Neuronal stem cell (in vitro differentiated cells): ENCODE measurements around the gene PHEX.

ENCODE experiments used
- DNase-seq: peaks from one replicate; pipeline ENCODE4 v3.0.0-alpha.2; 2013; ENCODE audit warnings: low spot score
- H2AFZ ChIP-seq: one replicate; pipeline ENCODE4 v1.6.1; 2013; ENCODE audit warnings: mild to moderate bottlenecking, low read length, inconsistent platforms
- H2AK5ac ChIP-seq: 2 replicates; pipeline ENCODE4 v1.6.1; 2013; ENCODE audit warnings: low read depth, mild to moderate bottlenecking, inconsistent platforms, low read length, moderate library complexity, mixed read lengths
- H2BK120ac ChIP-seq: 2 replicates; pipeline ENCODE4 v1.6.1; 2013; ENCODE audit warnings: low read depth, mild to moderate bottlenecking, inconsistent platforms, low read length, moderate library complexity, mixed read lengths
- H2BK12ac ChIP-seq: one replicate; pipeline ENCODE4 v1.6.1; 2013; ENCODE audit warnings: low read length, inconsistent platforms
- H2BK15ac ChIP-seq: 2 replicates; pipeline ENCODE4 v1.6.1; 2013; ENCODE audit warnings: mild to moderate bottlenecking, low read length, inconsistent platforms, mixed read lengths
- H2BK5ac ChIP-seq: one replicate; pipeline ENCODE4 v1.6.1; 2013; ENCODE audit warnings: inconsistent platforms, mild to moderate bottlenecking, low read length, moderate library complexity
- H3K14ac ChIP-seq: one replicate; pipeline ENCODE4 v1.6.1; 2013; ENCODE audit warnings: low read length, inconsistent platforms
- H3K18ac ChIP-seq: 2 replicates; pipeline ENCODE4 v1.6.1; 2013; ENCODE audit warnings: low read length, inconsistent platforms
- H3K23ac ChIP-seq: 2 replicates; pipeline ENCODE4 v1.6.1; 2013; ENCODE audit warnings: low read depth, mild to moderate bottlenecking, mixed read lengths, low read length, inconsistent platforms; ENCODE audit not compliant: poor library complexity
- H3K27ac ChIP-seq: replicated peaks from 3 replicates; pipeline ENCODE4 v1.5.1; 2013; ENCODE audit warnings: low read length, inconsistent platforms
- H3K27me3 ChIP-seq, 3 experiments: 2 replicates each; pipeline ENCODE4 v1.6.1; 2013; ENCODE audit warnings: low read length in 3 of 3, mild to moderate bottlenecking in 2 of 3, inconsistent platforms in 1 of 3, low read depth in 1 of 3, mixed read lengths in 1 of 3, moderate library complexity in 1 of 3; ENCODE audit not compliant: control insufficient read depth in 3 of 3, insufficient read depth in 3 of 3
- H3K36me3 ChIP-seq, 2 donors: replicated peaks in 1 of 2; 2 replicates each; pipeline ENCODE4 v1.6.1; 2013; ENCODE audit warnings: low read length in 2 of 2; ENCODE audit not compliant: control insufficient read depth in 2 of 2, insufficient read depth in 2 of 2
- H3K4ac ChIP-seq: 2 replicates; pipeline ENCODE4 v1.6.1; 2013; ENCODE audit warnings: inconsistent platforms, mild to moderate bottlenecking, low read length, moderate library complexity
- H3K4me1 ChIP-seq, 2 donors: 1 replicate in 1 of 2; 2 replicates in 1 of 2; pipeline ENCODE4 v1.6.1; 2013; ENCODE audit warnings: low read length in 2 of 2, low read depth in 1 of 2; ENCODE audit not compliant: control insufficient read depth in 2 of 2, insufficient read depth in 1 of 2
- H3K4me2 ChIP-seq: one replicate; pipeline ENCODE4 v1.6.1; 2013; ENCODE audit warnings: mild to moderate bottlenecking, low read length, inconsistent platforms; ENCODE audit not compliant: insufficient read depth, poor library complexity, severe bottlenecking
- H3K4me3 ChIP-seq, 2 donors: 2 replicates each; pipeline ENCODE4 v1.5.1; 2013; ENCODE audit warnings: low read length in 2 of 2, mild to moderate bottlenecking in 2 of 2, inconsistent platforms in 1 of 2, moderate library complexity in 1 of 2
- H3K79me1 ChIP-seq: one replicate; pipeline ENCODE4 v1.6.1; 2013; ENCODE audit warnings: low read depth, mild to moderate bottlenecking, inconsistent platforms, low read length, moderate library complexity
- H3K9ac ChIP-seq: one replicate; pipeline ENCODE4 v1.6.1; 2013; ENCODE audit warnings: mild to moderate bottlenecking, low read depth, low read length, inconsistent platforms; ENCODE audit not compliant: poor library complexity
- H3K9me3 ChIP-seq, 2 donors: replicated peaks in 1 of 2; 2 replicates each; pipeline versions ENCODE3 to v1.6.1; 2013; ENCODE audit warnings: low read length in 2 of 2, mild to moderate bottlenecking in 2 of 2, inconsistent platforms in 1 of 2, low read depth in 1 of 2, mixed read lengths in 1 of 2, moderate library complexity in 1 of 2; ENCODE audit not compliant: control insufficient read depth in 2 of 2, insufficient read depth in 1 of 2
- H4K8ac ChIP-seq: one replicate; pipeline ENCODE4 v1.6.1; 2013; ENCODE audit warnings: low read depth, mild to moderate bottlenecking, inconsistent platforms, low read length, moderate library complexity
- H4K91ac ChIP-seq: one replicate; pipeline ENCODE4 v1.6.1; 2013; ENCODE audit warnings: low read length, low read depth, mild to moderate bottlenecking, inconsistent platforms; ENCODE audit not compliant: poor library complexity
- WGBS, 2 donors: extraction: QIAGEN DNeasy Blood & Tissue Kit; methylation state at CpG; one replicate each; pipeline ENCODE4 v1.1.7; 2013; ENCODE audit warnings: missing lambda C conversion rate in 2 of 2, mixed read lengths in 1 of 2; ENCODE audit not compliant: insufficient read length in 2 of 2, insufficient replicate concordance in 1 of 2; ENCODE audit errors: extremely low coverage in 2 of 2; 5-methylcytosine and 5-hydroxymethylcytosine counted together

PHEX gene

DNA sequence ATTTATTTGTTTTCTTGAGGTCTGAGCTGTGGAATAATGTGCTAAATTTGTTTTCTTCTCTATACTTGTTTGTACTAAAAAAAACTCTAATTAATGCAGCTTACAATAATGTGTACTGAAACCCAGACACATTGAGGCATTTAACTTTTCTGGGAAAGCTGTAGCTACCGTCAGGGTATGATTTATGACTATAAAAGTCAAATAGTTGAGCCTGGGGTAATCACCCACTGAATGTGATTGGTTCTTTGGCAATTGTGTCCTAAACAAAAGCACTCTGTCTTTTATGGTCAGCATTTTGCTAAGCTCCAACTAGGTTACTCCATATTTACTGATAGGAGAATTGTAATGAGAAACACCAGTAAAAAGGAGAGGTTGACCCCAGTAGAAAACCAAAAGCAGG lies 174.7 kb downstream of the PHEX start:
- Histone ChIP-seq H3K27me3 (no peaks in the 10 kb centered on the region), H2BK5ac (no peak overlapping the region), H3K9ac (no peak overlapping the region), H3K36me3 (no peaks in the 10 kb centered on the region), H3K14ac (no peak overlapping the region), H4K8ac (no peak overlapping the region), H3K79me1 (no peaks in the 10 kb centered on the region), H2AFZ (no peak overlapping the region), H2BK15ac (no peak overlapping the region), H3K23ac (no peak overlapping the region), H4K91ac (no peak overlapping the region), H3K9me3 (no peaks in the 10 kb centered on the region), H3K4ac (no peak overlapping the region), H3K4me2 (no peak overlapping the region), H2AK5ac (no peak overlapping the region), H2BK12ac (no peak overlapping the region), H3K4me3 (no peak overlapping the region), H3K27ac (no peak overlapping the region), H2BK120ac (no peak overlapping the region), H3K18ac (no peak overlapping the region), H3K4me1 (no peaks in the 10 kb centered on the region)
- DNase-seq: no peak
- WGBS, 2 donors: no CpG with 5 or more reads among the region's 1 CpG

DNA sequence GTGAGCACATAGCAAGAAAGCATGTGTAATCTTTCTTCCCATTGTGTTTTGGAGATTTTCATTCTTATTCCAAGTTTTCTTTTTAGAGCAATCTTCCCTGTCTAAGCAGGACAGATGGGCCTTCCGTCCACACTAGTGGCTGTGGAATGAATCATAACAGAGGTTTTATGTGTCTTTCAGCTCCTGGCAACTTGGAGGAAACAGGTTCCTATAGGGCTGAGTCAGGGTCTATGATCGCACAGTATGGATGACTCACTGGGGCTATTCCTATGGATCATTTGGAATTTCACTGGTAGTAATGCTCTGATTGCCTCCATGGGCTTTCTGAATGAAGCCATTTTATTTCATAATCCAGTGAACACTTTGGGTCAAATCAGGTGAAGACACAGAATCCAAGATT lies 188.8 kb downstream of the PHEX start:
- no peak overlapping the region for H2AFZ ChIP-seq
- DNase-seq: no peak
- no peak overlapping the region for H3K23ac ChIP-seq
- H3K9ac ChIP-seq: no peak overlapping the region
- no peak overlapping the region for H4K8ac ChIP-seq
- H3K27me3 ChIP-seq: no peaks in the 10 kb centered on the region
- no peak overlapping the region for H3K14ac ChIP-seq
- H3K4me1 ChIP-seq: no peaks in the 10 kb centered on the region
- H2BK12ac ChIP-seq: no peak overlapping the region
- no CpG with 5 or more reads among the region's 2 CpGs for WGBS, 2 donors
- H4K91ac ChIP-seq: no peak overlapping the region
- no peak overlapping the region for H2BK5ac ChIP-seq
- H3K79me1 ChIP-seq: no peaks in the 10 kb centered on the region
- H3K4me2 ChIP-seq: no peak overlapping the region
- H2BK120ac ChIP-seq: no peak overlapping the region
- H3K36me3 ChIP-seq: no peaks in the 10 kb centered on the region
- H3K18ac ChIP-seq: no peak overlapping the region
- no peaks in the 10 kb centered on the region for H3K9me3 ChIP-seq
- no peak overlapping the region for H3K27ac ChIP-seq
- H2BK15ac ChIP-seq: no peak overlapping the region
- H2AK5ac ChIP-seq: no peak overlapping the region
- no peak overlapping the region for H3K4ac ChIP-seq
- no peak overlapping the region for H3K4me3 ChIP-seq

DNA sequence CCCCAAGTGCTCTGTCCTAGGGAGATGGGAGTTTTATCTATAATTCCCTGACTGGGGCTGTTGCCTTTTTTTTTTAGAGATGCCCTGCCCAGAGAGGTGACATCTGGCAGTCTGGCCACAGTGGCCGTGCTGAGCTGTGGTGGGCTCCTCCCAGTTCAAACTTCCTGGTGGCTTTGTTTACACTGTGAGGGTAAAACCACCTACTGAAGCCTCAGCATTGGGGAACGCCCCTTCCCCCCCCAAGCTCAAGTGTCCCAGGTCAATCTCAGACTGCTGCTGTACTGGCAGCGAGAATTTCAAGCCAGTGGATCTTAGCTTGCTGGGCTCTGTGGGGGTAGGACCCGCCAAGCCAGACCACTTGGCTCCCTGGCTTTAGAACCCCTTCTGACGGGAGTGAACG lies 202.3 kb downstream of the PHEX start:
- Histone ChIP-seq H3K9ac (no peak overlapping the region), H3K4me3 (no peak overlapping the region), H2AK5ac (no peak overlapping the region), H3K14ac (no peak overlapping the region), H3K18ac (no peak overlapping the region), H2BK120ac (no peak overlapping the region), H3K27ac (no peak overlapping the region), H2BK5ac (no peak overlapping the region), H3K27me3 (no peaks in the 10 kb centered on the region), H3K36me3 (no peaks in the 10 kb centered on the region), H3K9me3 (no peaks in the 10 kb centered on the region), H2AFZ (no peak overlapping the region), H2BK15ac (no peak overlapping the region), H3K23ac (no peak overlapping the region), H2BK12ac (no peak overlapping the region), H3K4ac (no peak overlapping the region), H4K91ac (no peak overlapping the region), H3K4me1 (no peaks in the 10 kb centered on the region), H4K8ac (no peak overlapping the region), H3K79me1 (no peaks in the 10 kb centered on the region), H3K4me2 (no peak overlapping the region)
- no CpG with 5 or more reads among the region's 6 CpGs for WGBS, 2 donors
- DNase-seq: no peak

DNA sequence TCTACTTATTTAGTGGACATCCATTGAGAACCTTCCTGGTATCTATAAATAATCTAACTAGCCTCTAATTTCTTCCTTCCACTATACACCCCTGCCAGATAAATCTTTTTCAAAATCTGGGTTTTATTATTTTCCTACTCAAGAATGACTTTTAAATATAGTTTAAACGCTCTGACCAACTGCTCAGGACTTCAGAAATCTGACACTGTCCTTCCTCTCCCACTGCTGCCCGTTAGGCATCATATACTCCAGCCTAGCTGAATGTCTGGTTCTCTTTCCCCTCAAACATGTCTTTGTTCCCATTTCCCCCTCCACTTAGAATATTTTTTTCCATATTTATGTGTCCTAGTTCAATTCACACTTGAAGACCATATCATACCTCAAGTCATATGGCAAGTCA lies 205.4 kb downstream of the PHEX start:
- no peak overlapping the region for H3K23ac ChIP-seq
- H2AFZ ChIP-seq: no peak overlapping the region
- H2AK5ac ChIP-seq: no peak overlapping the region
- no peak overlapping the region for H3K4me2 ChIP-seq
- WGBS, 2 donors: no CpG with 5 or more reads among the region's 2 CpGs
- no peak overlapping the region for H2BK5ac ChIP-seq
- no peak overlapping the region for H4K8ac ChIP-seq
- no peak overlapping the region for H3K14ac ChIP-seq
- H3K27me3 ChIP-seq: no peaks in the 10 kb centered on the region
- no peak overlapping the region for H3K18ac ChIP-seq
- no peaks in the 10 kb centered on the region for H3K36me3 ChIP-seq
- H2BK120ac ChIP-seq: no peak overlapping the region
- no peak overlapping the region for H2BK15ac ChIP-seq
- no peak overlapping the region for H3K4ac ChIP-seq
- no peak overlapping the region for H3K9ac ChIP-seq
- no peak overlapping the region for H4K91ac ChIP-seq
- H3K4me1 ChIP-seq: no peaks in the 10 kb centered on the region
- no peaks in the 10 kb centered on the region for H3K9me3 ChIP-seq
- H3K79me1 ChIP-seq: no peaks in the 10 kb centered on the region
- no peak for DNase-seq
- no peak overlapping the region for H3K4me3 ChIP-seq
- no peak overlapping the region for H2BK12ac ChIP-seq
- H3K27ac ChIP-seq: no peak overlapping the region
